IPS-15b (cell line): Measurements from ENCODE around the gene HIVEP3.

Experiments
- H3K27me3 ChIP-seq: one replicate; pipeline ENCODE4 v1.6.1; 2013; ENCODE audit warnings: low read length; ENCODE audit not compliant: control insufficient read depth, insufficient read depth
- H3K36me3 ChIP-seq: one replicate; pipeline ENCODE4 v1.6.1; 2013; ENCODE audit warnings: low read length; ENCODE audit not compliant: control insufficient read depth, insufficient read depth
- H3K4me1 ChIP-seq: one replicate; pipeline ENCODE4 v1.6.1; 2013; ENCODE audit warnings: mild to moderate bottlenecking, low read length; ENCODE audit not compliant: control insufficient read depth, insufficient read depth
- H3K4me3 ChIP-seq: one replicate; pipeline ENCODE4 v1.5.1; 2013; ENCODE audit warnings: low read depth, low read length
- H3K9ac ChIP-seq: one replicate; pipeline ENCODE4 v1.6.1; 2013; ENCODE audit warnings: low read depth, mild to moderate bottlenecking, low read length
- H3K9me3 ChIP-seq: one replicate; pipeline ENCODE4 v1.6.1; 2013; ENCODE audit warnings: mild to moderate bottlenecking, low read length; ENCODE audit not compliant: control insufficient read depth, insufficient read depth

HIVEP3 gene

GRCh38 chr1:41713557-41714327 is 205.0 kb downstream of the HIVEP3 start:
- no peaks in the 10 kb centered on the region for H3K9me3 ChIP-seq
- no peaks in the 10 kb centered on the region for H3K4me1 ChIP-seq
- no peaks in the 10 kb centered on the region for H3K36me3 ChIP-seq
- no peaks in the 10 kb centered on the region for H3K27me3 ChIP-seq
- H3K4me3 ChIP-seq = no peak overlapping the region
- H3K9ac ChIP-seq = no peak overlapping the region

GRCh38 chr1:41713141-41713540 is 205.6 kb downstream of the HIVEP3 start:
- no peaks in the 10 kb centered on the region for H3K9me3 ChIP-seq
- H3K4me3 ChIP-seq = no peak overlapping the region
- H3K36me3 ChIP-seq = no peaks in the 10 kb centered on the region
- no peaks in the 10 kb centered on the region for H3K4me1 ChIP-seq
- H3K9ac ChIP-seq = no peak overlapping the region
- no peaks in the 10 kb centered on the region for H3K27me3 ChIP-seq

- Histone ChIP-seq H3K9ac (no peak overlapping the region), H3K4me3 (no peak overlapping the region), H3K4me1 (no peaks in the 10 kb centered on the region), H3K9me3 (no peaks in the 10 kb centered on the region), H3K27me3 (no peaks in the 10 kb centered on the region), H3K36me3 (no peaks in the 10 kb centered on the region)
Measured at GRCh38 chr1:41712695-41713094, 206.0 kb downstream of the HIVEP3 start.

- Histone ChIP-seq H3K4me3 (no peak overlapping the region), H3K27me3 (no peaks in the 10 kb centered on the region), H3K36me3 (no peaks in the 10 kb centered on the region), H3K9ac (no peak overlapping the region), H3K9me3 (no peaks in the 10 kb centered on the region), H3K4me1 (no peaks in the 10 kb centered on the region)
Measured at GRCh38 chr1:41712081-41712480, 206.6 kb downstream of the HIVEP3 start.

- Histone ChIP-seq H3K4me1 (no peaks in the 10 kb centered on the region), H3K9me3 (no peaks in the 10 kb centered on the region), H3K36me3 (no peaks in the 10 kb centered on the region), H3K9ac (no peak overlapping the region), H3K4me3 (no peak overlapping the region), H3K27me3 (no peaks in the 10 kb centered on the region)
Measured at GRCh38 chr1:41711581-41711980, 207.1 kb downstream of the HIVEP3 start.

- no peaks in the 10 kb centered on the region for H3K9me3 ChIP-seq
- H3K4me1 ChIP-seq = no peaks in the 10 kb centered on the region
Measured at GRCh38 chr1:41710980-41711379, 207.7 kb downstream of the HIVEP3 start.

GRCh38 chr1:41709873-41710272 is 208.8 kb downstream of the HIVEP3 start:
- H3K4me3 ChIP-seq = no peak overlapping the region
- no peaks in the 10 kb centered on the region for H3K9me3 ChIP-seq
- no peak overlapping the region for H3K9ac ChIP-seq
- no peaks in the 10 kb centered on the region for H3K4me1 ChIP-seq
- no peaks in the 10 kb centered on the region for H3K36me3 ChIP-seq
- H3K27me3 ChIP-seq = no peaks in the 10 kb centered on the region

More at GRCh38 chr1:41710980-41711379, 207.7 kb downstream of the HIVEP3 start:
- no peaks in the 10 kb centered on the region for H3K27me3 ChIP-seq
- no peak overlapping the region for H3K4me3 ChIP-seq
- H3K36me3 ChIP-seq = no peaks in the 10 kb centered on the region
- H3K9ac ChIP-seq = no peak overlapping the region

GRCh38 chr1:41709331-41709730 is 209.4 kb downstream of the HIVEP3 start:
- Histone ChIP-seq H3K4me3 (no peak overlapping the region), H3K9ac (no peak overlapping the region), H3K9me3 (no peaks in the 10 kb centered on the region), H3K27me3 (no peaks in the 10 kb centered on the region), H3K4me1 (no peaks in the 10 kb centered on the region), H3K36me3 (no peaks in the 10 kb centered on the region)

GRCh38 chr1:41708332-41708731 is 210.4 kb downstream of the HIVEP3 start:
- H3K4me3 ChIP-seq = no peak overlapping the region
- no peaks in the 10 kb centered on the region for H3K9me3 ChIP-seq
- H3K36me3 ChIP-seq = no peaks in the 10 kb centered on the region
- H3K27me3 ChIP-seq = no peaks in the 10 kb centered on the region
- no peaks in the 10 kb centered on the region for H3K4me1 ChIP-seq
- no peak overlapping the region for H3K9ac ChIP-seq

GRCh38 chr1:41707793-41708192 is 210.9 kb downstream of the HIVEP3 start:
- Histone ChIP-seq H3K4me3 (no peak overlapping the region), H3K4me1 (no peaks in the 10 kb centered on the region), H3K9me3 (no peaks in the 10 kb centered on the region), H3K36me3 (no peaks in the 10 kb centered on the region), H3K27me3 (no peaks in the 10 kb centered on the region), H3K9ac (no peak overlapping the region)

GRCh38 chr1:41705798-41706197 is 212.9 kb downstream of the HIVEP3 start:
- Histone ChIP-seq H3K9ac (no peak overlapping the region), H3K4me1 (no peaks in the 10 kb centered on the region), H3K36me3 (no peaks in the 10 kb centered on the region), H3K4me3 (no peak overlapping the region), H3K9me3 (no peaks in the 10 kb centered on the region), H3K27me3 (no peaks in the 10 kb centered on the region)

- no peaks in the 10 kb centered on the region for H3K36me3 ChIP-seq
- no peak overlapping the region for H3K9ac ChIP-seq
- no peaks in the 10 kb centered on the region for H3K9me3 ChIP-seq
- no peak overlapping the region for H3K4me3 ChIP-seq
- no peaks in the 10 kb centered on the region for H3K4me1 ChIP-seq
- H3K27me3 ChIP-seq = no peaks in the 10 kb centered on the region
Measured at GRCh38 chr1:41704196-41704595, 214.5 kb downstream of the HIVEP3 start.
